SJCRH30 (cell line): Measurements from ENCODE around the gene GLB1L3. TPM values are rescaled to one million over a fixed set of nuclear protein-coding genes. Genes with fewer than 3 reads are reported as not detected.
"Not testable (repeated sequence)": the region's sequence is repeated elsewhere in the genome, so short reads cannot be mapped to it uniquely, and the experiment has no call there.

Source experiments
- DNase-seq, 2 experiments: peaks; one replicate each; pipeline ENCODE4 v3.0.0-alpha.2; 2015 to 2020
- H3K27ac ChIP-seq: fragments of 250-450 bp; sonication (Bioruptor Pico); 2 replicates; pipeline ENCODE4 v1.5.1; 2020; ENCODE audit warnings: mild to moderate bottlenecking, moderate library complexity
- H3K27me3 ChIP-seq: fragments of 250-450 bp; sonication (Bioruptor Pico); 2 replicates; pipeline ENCODE4 v1.5.1; 2020; ENCODE audit warnings: mild to moderate bottlenecking, moderate library complexity
- H3K36me3 ChIP-seq: fragments of 250-450 bp; sonication (Bioruptor Pico); 2 replicates; pipeline ENCODE4 v1.5.1; 2020; ENCODE audit warnings: mild to moderate bottlenecking, moderate library complexity
- H3K4me1 ChIP-seq: fragments of 250-450 bp; sonication (Bioruptor Pico); 2 replicates; pipeline ENCODE4 v1.5.1; 2020; ENCODE audit warnings: mild to moderate bottlenecking, moderate library complexity
- H3K4me3 ChIP-seq: fragments of 250-450 bp; sonication (Bioruptor Pico); 2 replicates; pipeline ENCODE4 v1.5.1; 2020; ENCODE audit warnings: mild to moderate bottlenecking, moderate library complexity
- H3K9me3 ChIP-seq: fragments of 250-450 bp; sonication (Bioruptor Pico); replicated peaks from 2 replicates; pipeline ENCODE4 v1.5.1; 2020; ENCODE audit warnings: mild to moderate bottlenecking, moderate library complexity
- total RNA-seq: library from RNA; depleted of rRNA; stranded (reverse); fragments of >200 nt; shearing (Covaris generic); gene quantifications from 2 replicates; pipeline ENCODE4 v1.2.3, GENCODE V29; 2014

Gene GLB1L3
- total RNA-seq, 1 experiment from 2014 or later = not detected

DNA sequence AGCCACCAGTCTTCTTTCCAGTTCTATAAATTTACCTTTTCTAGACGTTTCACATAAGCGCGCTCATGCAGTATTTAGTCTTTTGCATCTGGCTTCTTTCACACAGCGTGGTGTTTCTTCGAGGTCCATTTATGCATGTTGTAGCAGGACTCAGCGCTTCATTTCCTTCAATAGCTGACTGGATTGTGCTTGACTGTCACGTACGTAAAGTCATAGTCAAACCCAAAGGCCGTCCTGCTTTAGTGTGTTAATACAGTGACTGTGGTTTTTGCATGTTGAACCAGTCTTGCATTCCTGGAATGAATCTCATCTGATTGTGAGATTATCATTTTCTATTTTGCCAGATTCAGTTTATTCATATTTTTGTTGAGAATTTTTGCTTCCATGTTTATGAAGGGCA lies 18.5 kb downstream of the GLB1L3 start:
- no peak overlapping the region for H3K27ac ChIP-seq
- no peak for DNase-seq
- no peaks in the 10 kb centered on the region for H3K4me1 ChIP-seq
- H3K4me3 ChIP-seq = no peak overlapping the region
- no peaks in the 10 kb centered on the region for H3K9me3 ChIP-seq
- no peaks in the 10 kb centered on the region for H3K36me3 ChIP-seq
- no peaks in the 10 kb centered on the region for H3K27me3 ChIP-seq

DNA sequence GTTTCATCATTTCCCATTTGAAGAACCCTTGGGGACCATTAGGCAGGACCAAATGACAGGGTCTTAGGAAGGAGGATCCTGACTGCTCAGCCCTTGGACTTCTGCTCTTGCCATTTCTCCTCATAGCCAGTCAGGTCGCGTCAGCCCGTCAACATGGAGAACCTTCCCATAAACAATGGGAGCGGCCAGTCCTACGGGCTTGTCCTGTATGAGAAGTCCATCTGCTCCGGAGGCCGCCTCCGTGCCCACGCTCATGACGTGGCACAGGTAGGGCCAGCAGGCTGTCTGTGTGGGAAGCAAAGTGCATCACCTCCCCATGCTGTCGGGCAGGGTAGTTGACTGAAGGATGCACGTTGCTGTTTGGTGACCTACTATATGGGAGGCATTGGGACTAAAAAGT lies 36.0 kb downstream of the GLB1L3 start:
- no peaks in the 10 kb centered on the region; the same call in 1 of the 2 replicates for H3K27me3 ChIP-seq
- H3K4me1 ChIP-seq = no peaks in the 10 kb centered on the region
- H3K36me3 ChIP-seq = no peaks in the 10 kb centered on the region
- no peak overlapping the region for H3K27ac ChIP-seq
- DNase-seq = no peak
- H3K9me3 ChIP-seq = no peaks in the 10 kb centered on the region; the same call in 1 of the 2 replicates
- H3K4me3 ChIP-seq = no peak overlapping the region

DNA sequence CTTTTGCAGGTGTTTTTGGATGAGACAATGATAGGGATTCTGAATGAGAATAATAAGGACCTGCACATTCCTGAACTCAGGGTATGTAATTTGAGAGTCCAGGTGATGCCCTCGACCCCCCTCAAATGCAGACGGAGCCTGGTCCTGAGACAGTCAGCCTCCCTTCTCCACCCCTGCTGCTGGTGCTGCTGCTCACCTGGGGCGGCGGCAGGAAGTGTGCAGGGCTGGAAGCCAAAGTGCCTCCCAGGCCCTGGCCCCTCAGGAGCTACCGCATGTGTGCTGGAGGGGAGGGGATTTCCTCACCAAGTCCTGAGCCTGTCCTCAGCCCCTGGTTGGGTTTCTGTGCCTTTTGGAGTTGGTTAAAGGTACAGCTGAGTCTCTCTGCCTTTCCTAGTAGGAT lies 36.6 kb downstream of the GLB1L3 start:
- no peaks in the 10 kb centered on the region; the same call in 1 of the 2 replicates for H3K27me3 ChIP-seq
- H3K27ac ChIP-seq = no peak overlapping the region
- no peaks in the 10 kb centered on the region for H3K36me3 ChIP-seq
- H3K4me3 ChIP-seq = no peak overlapping the region
- H3K4me1 ChIP-seq = no peaks in the 10 kb centered on the region
- DNase-seq = no peak
- H3K9me3 ChIP-seq = no peaks in the 10 kb centered on the region; the same call in 1 of the 2 replicates

DNA sequence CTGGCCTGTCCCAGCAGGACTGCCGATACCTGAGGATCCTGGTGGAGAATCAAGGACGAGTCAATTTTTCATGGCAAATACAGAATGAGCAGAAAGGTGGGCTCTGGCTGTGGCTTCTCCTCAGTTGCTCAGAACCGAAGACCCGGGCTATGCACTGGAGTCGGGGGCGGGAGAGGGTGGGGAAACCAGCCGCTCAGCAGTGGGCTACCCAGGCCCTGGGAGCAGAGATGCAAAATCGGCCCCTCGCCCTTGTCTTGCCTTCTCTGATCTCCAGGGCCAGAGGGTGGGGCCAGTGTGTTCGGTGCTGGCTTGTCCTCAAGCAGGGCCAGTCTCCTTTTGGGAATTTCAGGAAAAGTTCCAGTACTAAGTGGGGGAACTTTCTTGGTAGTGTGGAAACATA lies 37.2 kb downstream of the GLB1L3 start:
- no peak overlapping the region for H3K27ac ChIP-seq
- DNase-seq = no peak
- H3K9me3 ChIP-seq = no peaks in the 10 kb centered on the region; the same call in 1 of the 2 replicates
- H3K4me1 ChIP-seq = no peaks in the 10 kb centered on the region
- no peaks in the 10 kb centered on the region for H3K36me3 ChIP-seq
- no peaks in the 10 kb centered on the region; the same call in 1 of the 2 replicates for H3K27me3 ChIP-seq
- H3K4me3 ChIP-seq = no peak overlapping the region

DNA sequence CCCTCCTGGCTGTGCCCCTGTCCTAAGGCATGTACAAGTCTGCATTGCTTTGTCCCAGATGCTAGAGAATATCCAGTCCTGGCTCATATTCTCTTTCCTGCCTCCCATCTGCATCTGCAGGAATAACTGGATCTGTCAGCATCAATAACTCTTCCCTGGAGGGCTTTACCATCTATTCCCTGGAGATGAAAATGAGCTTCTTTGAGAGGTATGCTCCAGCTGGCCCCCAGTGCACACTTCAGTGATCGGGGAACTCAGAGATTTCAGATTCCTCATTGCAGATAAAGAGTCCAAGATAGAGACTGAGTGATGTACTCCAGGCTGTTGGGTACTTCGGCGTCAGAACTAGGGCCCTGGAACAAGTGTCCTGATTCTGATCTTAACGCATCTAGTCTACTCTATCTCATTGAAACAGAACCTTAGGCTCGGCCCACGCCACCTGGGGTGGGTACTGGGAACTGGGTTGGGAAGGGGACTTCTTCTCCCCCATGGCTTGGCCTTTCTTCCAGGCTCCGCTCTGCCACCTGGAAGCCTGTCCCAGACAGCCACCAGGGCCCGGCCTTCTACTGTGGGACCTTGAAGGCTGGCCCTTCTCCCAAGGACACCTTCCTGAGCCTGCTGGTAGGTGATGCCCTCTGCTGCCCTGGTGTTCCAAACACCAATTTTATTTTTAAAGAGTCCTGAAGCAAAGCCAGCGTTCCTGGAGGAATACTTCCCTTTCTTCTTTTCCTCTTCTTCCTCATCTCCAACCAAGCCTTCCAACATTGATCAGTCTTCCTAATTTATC lies 37.8 kb downstream of the GLB1L3 start:
- H3K9me3 ChIP-seq = no peaks in the 10 kb centered on the region; the same call in 1 of the 2 replicates
- H3K27me3 ChIP-seq = no peaks in the 10 kb centered on the region; the same call in 1 of the 2 replicates
- H3K27ac ChIP-seq = no peak overlapping the region
- H3K36me3 ChIP-seq = no peaks in the 10 kb centered on the region
- no peak for DNase-seq
- no peak overlapping the region for H3K4me3 ChIP-seq
- no peaks in the 10 kb centered on the region for H3K4me1 ChIP-seq

DNA sequence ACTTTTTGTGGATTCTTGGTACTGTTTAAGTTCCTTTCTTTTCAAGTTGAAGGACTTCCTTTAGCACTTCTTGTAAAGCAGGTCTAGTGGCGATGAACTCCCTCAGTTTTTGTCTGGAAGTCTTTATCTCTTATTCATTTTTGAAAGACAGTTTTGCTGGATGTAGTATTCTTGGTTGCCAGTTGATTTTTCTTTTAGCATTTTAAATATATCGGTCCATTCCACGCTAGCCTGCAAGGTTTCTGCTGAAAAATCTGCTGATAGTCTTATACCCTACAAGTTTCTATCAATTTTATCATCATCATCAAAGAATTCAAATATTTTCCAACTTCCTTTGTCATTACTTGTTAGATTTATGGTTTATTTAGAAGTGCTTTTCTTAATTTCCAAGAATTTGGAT lies 40.9 kb downstream of the GLB1L3 start:
- Histone ChIP-seq H3K27ac (no peak overlapping the region), H3K27me3 (no peaks in the 10 kb centered on the region; the same call in 1 of the 2 replicates), H3K9me3 (no peaks in the 10 kb centered on the region; the same call in 1 of the 2 replicates), H3K4me1 (no peaks in the 10 kb centered on the region), H3K36me3 (no peaks in the 10 kb centered on the region), H3K4me3 (no peak overlapping the region)
- DNase-seq = no peak

DNA sequence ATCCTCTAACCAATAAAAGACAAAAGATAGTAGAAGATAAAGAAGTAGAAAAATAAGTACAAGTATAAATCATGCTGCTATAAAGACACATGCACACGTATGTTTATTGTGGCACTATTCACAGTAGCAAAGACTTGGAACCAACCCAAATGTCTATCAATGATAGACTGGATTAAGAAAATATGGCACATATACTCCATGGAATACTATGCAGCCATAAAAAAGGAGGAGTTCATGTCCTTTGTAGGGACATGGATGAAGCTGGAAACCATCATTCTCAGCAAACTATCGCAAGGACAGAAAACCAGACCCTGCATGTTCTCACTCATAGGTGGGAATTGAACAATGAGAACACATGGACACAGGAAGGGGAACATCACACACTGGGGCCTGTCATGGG lies 45.2 kb downstream of the GLB1L3 start:
- not testable (repeated sequence) for H3K27ac ChIP-seq, H3K4me3 ChIP-seq, H3K9me3 ChIP-seq, H3K27me3 ChIP-seq, DNase-seq, H3K36me3 ChIP-seq, H3K4me1 ChIP-seq

DNA sequence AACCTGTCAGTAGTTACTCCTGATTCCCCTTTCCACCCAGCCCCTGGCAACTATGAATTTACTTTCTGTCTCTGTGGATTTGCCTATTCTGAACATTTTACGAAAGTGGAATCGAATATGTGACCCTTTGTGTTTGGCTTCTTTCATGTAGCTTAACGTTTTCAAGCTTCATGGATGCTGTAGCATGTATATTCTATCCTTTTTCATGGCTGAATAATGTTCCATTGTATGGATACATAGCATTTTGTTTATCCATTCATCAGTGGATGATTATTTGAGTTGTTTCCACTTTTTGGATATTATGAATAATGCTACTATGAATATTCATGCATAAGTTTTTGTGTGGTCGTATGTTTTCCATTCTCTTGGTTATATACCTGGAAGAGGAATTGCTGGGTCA lies 46.4 kb downstream of the GLB1L3 start:
- H3K4me1 ChIP-seq = no peaks in the 10 kb centered on the region
- H3K27me3 ChIP-seq = no peaks in the 10 kb centered on the region
- no peaks in the 10 kb centered on the region; the same call in 1 of the 2 replicates for H3K9me3 ChIP-seq
- H3K4me3 ChIP-seq = no peak overlapping the region
- H3K36me3 ChIP-seq = no peaks in the 10 kb centered on the region
- DNase-seq = no peak
- H3K27ac ChIP-seq = no peak overlapping the region

DNA sequence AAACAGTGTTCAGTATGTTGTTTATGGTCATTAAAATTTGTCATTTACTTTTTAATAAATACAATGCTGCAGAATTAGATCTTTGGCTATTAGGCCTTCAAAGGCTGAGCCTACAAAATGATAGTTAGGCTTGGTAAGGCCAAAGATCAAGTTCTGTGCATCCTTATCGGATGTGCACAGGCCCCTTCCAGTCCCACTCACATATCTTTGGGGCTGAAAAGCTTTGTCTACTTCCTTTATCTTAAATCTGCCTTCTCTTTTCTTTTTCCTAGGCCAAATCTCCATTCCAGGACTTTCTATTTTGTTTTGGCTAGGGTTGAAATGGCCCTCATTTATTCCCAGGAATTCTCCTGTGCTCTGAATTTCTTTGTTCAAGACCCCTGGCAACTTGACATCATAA lies 52.3 kb downstream of the GLB1L3 start:
- H3K9me3 ChIP-seq = no peaks in the 10 kb centered on the region
- no peak overlapping the region for H3K27ac ChIP-seq
- no peaks in the 10 kb centered on the region for H3K27me3 ChIP-seq
- no peaks in the 10 kb centered on the region for H3K36me3 ChIP-seq
- no peaks in the 10 kb centered on the region for H3K4me1 ChIP-seq
- no peak overlapping the region for H3K4me3 ChIP-seq
- DNase-seq = no peak

DNA sequence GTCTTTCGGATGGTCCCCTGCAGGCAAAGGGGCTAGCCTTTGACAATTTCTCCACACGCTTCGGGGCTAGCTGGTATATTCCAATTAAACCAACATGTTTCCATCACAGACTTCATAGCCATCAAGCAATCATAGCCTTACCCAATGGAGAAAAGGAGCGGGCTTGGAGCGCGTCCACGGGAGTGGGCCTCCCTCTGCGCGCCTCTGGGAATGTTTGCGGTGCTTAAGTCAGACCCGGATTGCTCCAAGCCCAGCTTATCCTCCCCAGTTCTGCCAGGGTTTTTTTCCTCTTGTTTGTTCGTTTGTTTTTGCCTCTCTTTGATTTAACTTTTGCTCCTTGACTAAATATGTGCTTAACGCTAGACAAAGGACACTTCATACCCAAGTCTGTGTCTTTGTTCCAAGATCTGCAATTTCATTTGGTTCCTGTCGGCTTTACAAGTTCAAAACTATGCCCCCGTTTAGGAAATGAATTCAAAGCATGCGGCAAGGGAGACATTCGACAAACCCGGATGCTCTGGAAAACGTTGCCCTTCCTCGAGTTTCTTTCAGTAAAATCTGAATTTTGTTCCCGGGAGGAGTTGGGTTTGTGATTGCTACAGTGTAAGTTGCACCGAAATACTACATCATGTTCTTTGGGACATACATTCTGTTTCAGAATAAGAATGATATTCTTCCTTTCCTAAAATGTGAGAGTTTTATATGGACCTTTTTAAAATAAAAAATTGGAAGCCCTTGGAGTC lies 54.6 kb downstream of the GLB1L3 start:
- H3K4me3 ChIP-seq = no peak overlapping the region
- H3K9me3 ChIP-seq = no peaks in the 10 kb centered on the region
- H3K27ac ChIP-seq = no peak overlapping the region
- no peak for DNase-seq
- H3K4me1 ChIP-seq = no peaks in the 10 kb centered on the region
- H3K27me3 ChIP-seq = no peaks in the 10 kb centered on the region
- no peaks in the 10 kb centered on the region for H3K36me3 ChIP-seq

DNA sequence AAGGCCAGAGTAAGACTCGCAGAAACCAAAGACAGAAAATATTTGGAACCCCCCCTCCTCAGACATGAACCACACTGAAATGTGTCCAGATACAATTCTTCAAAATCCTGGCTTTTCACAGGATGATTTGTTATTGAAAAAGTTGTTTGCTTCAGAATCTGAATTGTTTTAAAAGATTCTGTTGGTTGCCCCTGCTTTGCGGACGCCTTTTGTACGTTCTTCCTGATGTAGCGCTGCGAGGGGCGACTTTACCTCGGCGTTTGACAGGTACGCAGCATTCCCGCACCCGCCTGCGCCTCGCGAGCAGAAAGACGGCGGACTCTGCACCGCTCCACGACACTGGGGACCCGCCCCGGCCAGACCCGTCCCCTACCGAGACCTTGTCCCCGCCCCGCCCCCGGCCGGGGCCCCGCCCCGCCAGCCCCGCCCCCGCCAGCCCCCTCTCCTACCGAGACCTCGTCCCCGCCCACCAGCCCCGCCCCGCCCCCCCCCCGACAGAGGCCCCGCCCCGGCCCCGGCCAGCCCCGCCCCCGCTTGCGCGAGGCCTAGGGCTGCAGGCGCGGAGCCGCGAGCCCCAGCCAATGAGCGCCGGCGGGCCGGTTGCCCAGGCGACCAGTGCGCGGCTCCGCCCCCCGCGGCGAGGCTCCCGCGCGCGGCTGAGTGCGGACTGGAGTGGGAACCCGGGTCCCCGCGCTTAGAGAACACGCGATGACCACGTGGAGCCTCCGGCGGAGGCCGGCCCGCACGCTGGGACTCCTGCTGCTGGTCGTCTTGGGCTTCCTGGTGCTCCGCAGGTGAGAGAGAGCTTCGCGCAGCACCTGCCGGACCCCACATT lies 55.4 kb downstream of the GLB1L3 start, which contains the start of gene GLB1L2:
Gene GLB1L2 (plus strand): TSS at position 635 of the 835 bp plus-strand sequence. CDS start 74 bp downstream, at position 709.
- H3K4me1 ChIP-seq = no peaks in the 10 kb centered on the region
- no peaks in the 10 kb centered on the region for H3K36me3 ChIP-seq
- no peaks in the 10 kb centered on the region for H3K9me3 ChIP-seq
- DNase-seq = no peak
- no peak within 1 kb of the TSS for H3K27ac ChIP-seq
- no peak within 1 kb of the TSS for H3K4me3 ChIP-seq
- no peaks in the 10 kb centered on the region for H3K27me3 ChIP-seq

DNA sequence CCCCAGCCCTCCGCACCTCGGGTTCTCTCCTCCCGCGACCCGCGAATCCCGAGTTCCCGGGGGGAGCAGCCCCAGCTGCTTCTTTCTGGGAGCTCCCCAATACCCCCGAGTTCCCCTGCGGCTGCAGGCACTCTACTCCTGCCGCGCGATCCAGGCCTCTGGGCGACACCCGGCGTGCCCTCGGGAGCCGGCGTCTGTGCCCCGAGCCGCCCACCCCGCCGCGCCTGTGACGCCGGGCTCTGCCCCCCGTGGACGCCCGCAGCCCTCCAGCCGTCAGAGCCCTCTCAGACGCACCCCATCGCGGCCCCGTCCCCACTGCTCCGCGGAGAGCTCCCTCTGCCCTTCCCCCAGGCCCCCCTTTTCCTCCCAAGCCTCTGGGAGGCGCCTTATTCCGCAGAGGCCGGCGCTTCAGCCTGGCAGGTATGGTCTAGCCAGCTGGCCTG lies 56.0 kb downstream of the GLB1L3 start:
- H3K27ac ChIP-seq = no peak overlapping the region
- no peak for DNase-seq

DNA sequence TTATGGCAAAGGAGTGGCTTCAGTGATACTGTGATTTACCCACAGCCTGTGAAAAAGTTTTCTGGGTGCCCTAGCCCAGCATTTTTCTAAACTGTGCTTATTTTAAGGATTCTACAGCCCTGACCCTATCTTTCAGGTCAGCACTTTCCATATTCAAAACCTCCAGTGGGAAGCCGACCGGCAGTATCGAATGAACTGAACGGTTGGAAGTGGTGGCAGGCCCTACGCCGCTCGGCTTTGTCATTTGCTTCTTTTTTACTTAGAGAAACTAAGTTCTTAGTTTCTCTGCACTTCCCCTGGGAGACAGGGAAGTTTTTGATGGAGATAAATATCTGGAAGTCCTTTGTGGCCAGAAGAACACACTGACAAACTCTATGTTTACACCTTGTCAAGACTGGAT lies 56.6 kb downstream of the GLB1L3 start:
- Histone ChIP-seq H3K27ac (no peak overlapping the region), H3K4me3 (no peak overlapping the region), H3K4me1 (no peaks in the 10 kb centered on the region), H3K9me3 (no peaks in the 10 kb centered on the region), H3K36me3 (no peaks in the 10 kb centered on the region), H3K27me3 (no peaks in the 10 kb centered on the region)
- no peak for DNase-seq

More for the DNA sequence above, 56.0 kb downstream of the GLB1L3 start:
- Histone ChIP-seq H3K9me3 (no peaks in the 10 kb centered on the region), H3K4me3 (no peak overlapping the region), H3K4me1 (no peaks in the 10 kb centered on the region), H3K36me3 (no peaks in the 10 kb centered on the region), H3K27me3 (no peaks in the 10 kb centered on the region)

DNA sequence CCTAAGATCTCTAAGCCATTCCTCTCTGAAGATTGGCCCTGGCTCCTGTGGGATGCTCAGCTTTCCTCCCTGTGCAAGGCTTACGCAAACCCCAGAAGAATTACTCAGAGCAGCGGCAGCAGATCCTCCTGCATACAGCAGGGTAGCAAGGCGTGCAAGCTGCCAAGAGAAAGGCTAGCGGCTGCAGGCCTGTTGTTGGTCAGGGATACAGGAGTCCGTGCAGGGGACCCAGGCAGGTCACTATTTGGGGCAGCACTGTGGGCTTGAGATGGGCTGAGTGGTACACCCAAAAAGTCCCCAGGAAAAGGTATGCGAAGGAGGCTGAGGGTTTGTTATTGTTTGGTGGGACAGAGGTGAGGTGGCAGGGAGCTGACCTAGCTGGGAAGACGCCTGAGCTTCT lies 57.1 kb downstream of the GLB1L3 start:
- Histone ChIP-seq H3K9me3 (no peaks in the 10 kb centered on the region), H3K27ac (no peak overlapping the region), H3K27me3 (no peaks in the 10 kb centered on the region), H3K4me3 (no peak overlapping the region), H3K4me1 (no peaks in the 10 kb centered on the region), H3K36me3 (no peaks in the 10 kb centered on the region)
- DNase-seq = no peak
